Heart left ventricle (tissue), 16 donors: Measurements from ENCODE around the gene ZSCAN25. TPM values are rescaled to one million over a fixed set of nuclear protein-coding genes. Genes with fewer than 3 reads are reported as not detected.

Experiments used
- ATAC-seq, 4 donors: fragments of 200-7000 bp; cut with Tn5 transposase; one replicate each; pipeline ENCODE4 v1.9.1; 2020 to 2022; ENCODE audit warnings: moderate library complexity in 4 of 4, mild to moderate bottlenecking in 3 of 4, moderate number of reproducible peaks in 1 of 4
- DNase-seq, 5 donors: peaks; one replicate each; pipeline ENCODE4 v3.0.0-alpha.2; 2020
- H3K27ac ChIP-seq, 12 donors: fragments of 200-600 bp; sonication (generic) in 4 of 12; one replicate each; pipeline versions ENCODE4 v1.5.0 to v1.8.0; 2016 to 2022; ENCODE audit warnings: mild to moderate bottlenecking in 2 of 12
- H3K27me3 ChIP-seq, 9 donors: fragments of 200-600 bp; sonication (generic) in 2 of 9; one replicate each; pipeline versions ENCODE4 v1.5.1 to v1.8.0; 2016 to 2022; ENCODE audit warnings: mild to moderate bottlenecking in 3 of 9
- H3K36me3 ChIP-seq, 9 donors: fragments of 200-600 bp; sonication (generic) in 2 of 9; one replicate each; pipeline versions ENCODE4 v1.5.0 to v1.8.0; 2018 to 2022; ENCODE audit warnings: mild to moderate bottlenecking in 2 of 9
- H3K4me1 ChIP-seq, 12 donors: fragments of 200-600 bp; sonication (generic) in 4 of 12; one replicate each; pipeline versions ENCODE4 v1.5.0 to v1.8.0; 2016 to 2022; ENCODE audit warnings: mild to moderate bottlenecking in 3 of 12
- H3K4me3 ChIP-seq, 12 donors: fragments of 200-600 bp; sonication (generic) in 4 of 12; one replicate each; pipeline versions ENCODE4 v1.5.0 to v1.8.0; 2017 to 2022; ENCODE audit warnings: mild to moderate bottlenecking in 9 of 12, moderate library complexity in 4 of 12
- H3K9me3 ChIP-seq, 12 donors: fragments of 200-600 bp; sonication (generic) in 4 of 12; one replicate each; pipeline versions ENCODE4 v1.5.0 to v1.8.0; 2016 to 2022; ENCODE audit warnings: mild to moderate bottlenecking in 1 of 12
- CTCF ChIP-seq, 12 donors: fragments of 200-600 bp; sonication (generic) in 4 of 12; IDR thresholded peaks; one replicate each; pipeline versions ENCODE4 v1.5.0 to v1.8.0; 2018 to 2022; ENCODE audit warnings: antibody characterized with exemption in 12 of 12, mild to moderate bottlenecking in 5 of 12
- POLR2A ChIP-seq, 2 donors: fragments of 450-650 bp; IDR thresholded peaks; one replicate each; pipeline ENCODE4 v1.6.1; 2017; ENCODE audit warnings: antibody characterized with exemption in 2 of 2, mild to moderate bottlenecking in 2 of 2, moderate library complexity in 2 of 2
- WGBS, 4 donors: extraction: QIAGEN DNeasy Blood & Tissue Kit in 2 of 4; methylation state at CpG; one replicate each; pipeline versions ENCODE4 v1.1.5 to v1.1.7; 2013 to 2018; 5-methylcytosine and 5-hydroxymethylcytosine counted together
- intact Hi-C, 10 donors: fragments of 100-400 bp; cut with DNase I; formaldehyde crosslinking; loops; one replicate each; pipeline versions ENCODE4 v1.11.1 to v1.14.2; 2022
- polyA plus RNA-seq, 2 donors: library from polyadenylated mRNA; stranded (reverse); fragments of 200-250 nt; gene quantifications; one replicate each; pipeline ENCODE4 v1.2.3, GENCODE V29; 2013
- total RNA-seq, 9 donors: library from RNA; depleted of rRNA in 2 of 9; stranded (reverse); fragments of >200 nt in 2 of 9; fragmentation: NEBNext Ultra II Directional in 3 of 9; extraction: Animal tissue kit (Norgen Biotek cat#: 25700) in 3 of 9; gene quantifications; one replicate each; pipeline versions ENCODE4 v1.1.0 to v1.2.4, GENCODE V29; 2016 to 2023
- donor health status: ischemic (EF 13 %, LVEDD 7.1; RV severe dilation, severe dysfunction).
- donor health status: healthy with polysubstance abuse.
- donor health status: DM: no; HTN: yes; CAD: no.
- donor health status: DM: no; HTN: no; CAD: no.
- donor health status: ischemic (EF 25% LVEDD 6.9; RV normal size, moderate dysfunction).
- donor health status: ischemic (EF 25% LVEDD 5.7; RV mildly dilated, moderate dysfunction).
- donor health status: healthy.
- donor health status: DM: yes; HTN: yes; CAD: no.
- donor health status: ischemic (EF 35%, LVEDD 5.7; RV mildly dilated, moderate dysfunction).
- donor health status: nonischemic (EF 11% LVEDD 7.7; RV severe dilation, severe dysfunction).
- donor health status: DM: yes; HTN: yes; CAD: no.
- donor health status: PGD.
- donor health status: ischemic (EF 29% LVEDD 5.4; RV normal size, mild dysfunction).
- donor health status: nonischemic (EF 23%, LVEDD 6.1; RV moderate dilation, normal function).

ZSCAN25 gene
- total and polyA plus RNA-seq, 11 donors = 3.4 to 12.0 (median 8.2) TPM

- no peak for DNase-seq
- no peak for ATAC-seq
- H3K4me3 ChIP-seq = no peak overlapping the region
- H3K9me3 ChIP-seq = no peaks in the 10 kb centered on the region
- no peaks in the 10 kb centered on the region for H3K36me3 ChIP-seq
- H3K4me1 ChIP-seq = no peaks in the 10 kb centered on the region
- no peak overlapping the region for H3K27ac ChIP-seq
- no peak for TF ChIP-seq CTCF (IDR thresholded peaks at IDR 0.05)
- TF ChIP-seq POLR2A (IDR thresholded peaks at IDR 0.05) = no peak
- WGBS, 4 donors = 81 to 88% (median 84%) methylated on average over 3 of the region's 3 CpGs
- peaks cover 0 to 18% (median 0%) of the 10 kb centered on the region in 9 donors for H3K27me3 ChIP-seq
- intact Hi-C loops = no loop called here
Observed at GRCh38 chr7:99588868-99589267, 27.9 kb upstream of the ZSCAN25 start.

GRCh38 chr7:99594948-99595745 lies 21.6 kb upstream of the ZSCAN25 start:
- no peak for DNase-seq
- no peak for ATAC-seq
- H3K4me1 ChIP-seq = no peaks in the 10 kb centered on the region
- H3K27ac ChIP-seq = no peak overlapping the region
- H3K27me3 ChIP-seq = no peaks in the 10 kb centered on the region
- no peaks in the 10 kb centered on the region for H3K36me3 ChIP-seq
- TF ChIP-seq POLR2A (IDR thresholded peaks at IDR 0.05) (no peak), CTCF (IDR thresholded peaks at IDR 0.05) (no peak)
- no peaks in the 10 kb centered on the region for H3K9me3 ChIP-seq
- 80 to 83% (median 80%) methylated on average over 7 of the region's 7 CpGs for WGBS, 4 donors
- no peak overlapping the region for H3K4me3 ChIP-seq
- intact Hi-C loops = no loop called here

DNA sequence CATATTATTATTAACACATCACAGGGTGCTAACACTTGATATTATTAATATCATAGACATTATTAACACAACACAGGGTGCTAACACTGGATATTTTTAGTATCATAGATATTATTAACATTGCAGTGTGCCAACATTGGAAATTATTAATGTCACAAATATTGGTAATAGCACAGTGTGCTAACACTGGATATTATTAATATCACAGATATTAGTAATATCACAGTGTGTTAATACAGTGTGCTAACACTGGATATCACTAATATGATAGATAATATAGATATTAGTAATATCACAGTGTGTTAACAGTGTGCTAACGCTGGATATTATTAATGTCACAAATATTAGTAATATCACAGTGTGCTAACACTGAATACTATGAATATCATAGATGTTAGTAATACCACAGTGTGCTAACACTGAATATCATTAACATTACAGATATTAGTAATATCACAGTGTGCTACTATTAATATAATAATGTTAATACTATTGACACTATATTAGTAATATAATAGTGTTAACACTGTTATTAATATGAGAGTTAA lies 20.3 kb upstream of the ZSCAN25 start:
- DNase-seq (no peak), ATAC-seq (no peak)
- no peak for TF ChIP-seq POLR2A (IDR thresholded peaks at IDR 0.05)
- intact Hi-C loops = no loop called here
- Histone ChIP-seq H3K27ac (no peak overlapping the region), H3K9me3 (no peaks in the 10 kb centered on the region), H3K36me3 (no peaks in the 10 kb centered on the region), H3K4me3 (no peak overlapping the region), H3K4me1 (no peaks in the 10 kb centered on the region), H3K27me3 (no peaks in the 10 kb centered on the region)
- WGBS, 4 donors = 86 to 99% (median 90%) methylated on average over 1 of the region's 1 CpG

DNA sequence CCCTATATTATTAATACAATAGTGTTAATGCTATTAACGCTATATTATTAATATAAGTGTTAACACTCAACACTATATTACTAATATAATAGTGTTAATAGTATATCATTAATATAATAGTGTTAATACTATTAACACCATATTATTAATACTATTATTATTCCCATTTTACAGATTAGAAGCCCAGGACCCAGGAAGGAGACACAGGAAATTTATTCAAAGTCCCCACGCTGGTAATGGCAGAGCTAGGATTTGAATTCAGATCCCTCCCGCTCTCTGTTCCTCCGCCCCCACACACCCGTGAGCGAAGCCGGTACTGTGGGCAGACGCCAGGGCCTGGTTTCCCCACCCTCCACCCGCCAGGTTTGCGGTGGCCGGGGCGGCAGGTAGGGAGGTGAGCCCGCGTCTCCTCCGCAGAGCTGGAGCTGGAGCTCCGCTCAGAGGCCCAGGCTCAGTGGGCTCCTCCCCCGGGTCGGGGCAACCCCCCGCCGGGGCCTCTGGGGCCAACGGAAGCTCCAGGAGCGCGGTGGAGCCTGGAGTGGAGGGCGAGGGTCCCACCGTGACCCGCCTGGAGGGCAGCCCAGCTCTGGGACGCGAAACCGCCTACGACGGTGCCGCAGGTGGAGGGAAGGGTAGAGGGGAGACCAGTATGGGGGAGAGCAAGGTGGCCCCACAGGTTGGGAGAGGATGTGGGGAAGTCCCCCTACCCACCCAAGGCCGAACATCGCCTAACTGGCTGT lies 18.8 kb upstream of the ZSCAN25 start, which contains the start of gene TMEM225B:
Gene TMEM225B (plus strand): TSS at position 506 of the 740 bp plus-strand sequence. CDS start 6,122 bp downstream, outside the sequence.
- Histone ChIP-seq H3K27ac (no peak within 1 kb of the TSS), H3K27me3 (no peaks in the 10 kb centered on the region), H3K4me1 (no peaks in the 10 kb centered on the region), H3K36me3 (no peaks in the 10 kb centered on the region), H3K9me3 (no peaks in the 10 kb centered on the region), H3K4me3 (no peak within 1 kb of the TSS)
- 44 to 69% (median 60%) methylated on average over 12 to 34 of the region's 34 CpGs for WGBS, 4 donors
- no peak for TF ChIP-seq CTCF (IDR thresholded peaks at IDR 0.05)
- no peak for TF ChIP-seq POLR2A (IDR thresholded peaks at IDR 0.05)
- DNase-seq (no peak), ATAC-seq (no peak)
- intact Hi-C loops = no loop called here
